Lower leg skin (tissue), 3 donors: ENCODE data around the gene BIRC2.

ENCODE experiments used
- POLR2A ChIP-seq, 2 donors: fragments of 450-650 bp; IDR thresholded peaks; one replicate each; pipeline ENCODE4 v1.6.1; 2016 to 2017; ENCODE audit warnings: antibody characterized with exemption in 2 of 2, mild to moderate bottlenecking in 1 of 2, moderate library complexity in 1 of 2
- TF ChIP-seq, protein P1 (sequence below), 3 donors: fragments of 450-650 bp; IDR thresholded peaks; one replicate each; pipeline ENCODE4 v1.5.1; 2016; ENCODE audit warnings: antibody characterized with exemption in 3 of 3, mild to moderate bottlenecking in 3 of 3, moderate library complexity in 2 of 3

DNA sequence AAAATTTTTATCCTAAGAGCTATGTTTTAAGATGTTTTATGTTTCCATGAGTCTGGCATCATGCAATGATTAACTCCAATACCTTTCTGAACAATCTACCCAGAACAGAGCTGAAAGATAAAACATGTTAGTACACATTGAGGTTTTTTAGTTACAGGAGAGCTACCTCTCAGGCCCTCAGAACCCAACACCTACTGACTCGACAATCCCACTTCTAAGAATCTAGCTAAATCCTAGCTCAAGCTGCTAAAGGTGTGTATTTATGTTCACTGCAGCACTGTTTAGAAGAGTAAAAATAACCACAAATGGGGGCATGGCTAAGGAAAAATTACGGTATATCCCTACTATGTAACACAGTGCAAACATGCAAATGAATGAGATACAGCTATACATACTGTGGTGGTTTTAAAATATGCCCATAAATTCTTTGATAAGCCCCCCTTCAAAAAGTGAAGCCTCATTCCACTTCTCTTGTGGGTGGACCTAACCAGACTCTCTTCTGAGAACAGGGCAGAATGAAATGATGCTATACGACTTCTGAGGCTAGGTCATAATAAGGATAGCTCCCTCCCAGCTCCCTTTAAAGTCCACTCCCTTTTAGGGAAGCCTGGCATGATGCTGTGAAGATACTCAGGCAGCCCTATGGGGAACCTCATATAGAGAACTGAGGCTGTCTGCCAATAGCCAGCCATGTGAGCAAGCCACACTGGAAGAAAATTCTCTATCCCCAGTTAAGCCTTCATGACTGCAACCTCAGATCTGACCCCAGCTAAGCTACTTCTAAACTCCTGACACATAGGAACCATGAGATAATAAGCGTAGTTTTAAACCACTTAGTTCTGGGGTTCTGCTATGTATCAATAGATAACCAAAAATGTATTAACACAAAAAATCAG, 76.1 kb downstream of the BIRC2 start:
- TF ChIP-seq, protein P1, sequence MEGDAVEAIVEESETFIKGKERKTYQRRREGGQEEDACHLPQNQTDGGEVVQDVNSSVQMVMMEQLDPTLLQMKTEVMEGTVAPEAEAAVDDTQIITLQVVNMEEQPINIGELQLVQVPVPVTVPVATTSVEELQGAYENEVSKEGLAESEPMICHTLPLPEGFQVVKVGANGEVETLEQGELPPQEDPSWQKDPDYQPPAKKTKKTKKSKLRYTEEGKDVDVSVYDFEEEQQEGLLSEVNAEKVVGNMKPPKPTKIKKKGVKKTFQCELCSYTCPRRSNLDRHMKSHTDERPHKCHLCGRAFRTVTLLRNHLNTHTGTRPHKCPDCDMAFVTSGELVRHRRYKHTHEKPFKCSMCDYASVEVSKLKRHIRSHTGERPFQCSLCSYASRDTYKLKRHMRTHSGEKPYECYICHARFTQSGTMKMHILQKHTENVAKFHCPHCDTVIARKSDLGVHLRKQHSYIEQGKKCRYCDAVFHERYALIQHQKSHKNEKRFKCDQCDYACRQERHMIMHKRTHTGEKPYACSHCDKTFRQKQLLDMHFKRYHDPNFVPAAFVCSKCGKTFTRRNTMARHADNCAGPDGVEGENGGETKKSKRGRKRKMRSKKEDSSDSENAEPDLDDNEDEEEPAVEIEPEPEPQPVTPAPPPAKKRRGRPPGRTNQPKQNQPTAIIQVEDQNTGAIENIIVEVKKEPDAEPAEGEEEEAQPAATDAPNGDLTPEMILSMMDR (IDR thresholded peaks at IDR 0.05): no peak
- no peak for TF ChIP-seq POLR2A (IDR thresholded peaks at IDR 0.05)
